Astrocyte of the spinal cord (primary cell): ENCODE results near the gene RMC1.

Experiments used
- DNase-seq: peaks from one replicate; pipeline ENCODE4 v3.0.0; 2011; ENCODE audit warnings: low read depth, low spot score
- H3K4me3 ChIP-seq: 2 replicates; pipeline ENCODE4 v1.5.1; 2011; ENCODE audit warnings: low read depth, mild to moderate bottlenecking, low read length, moderate library complexity
- in situ Hi-C: cut with HindIII; loops from 2 replicates; pipeline ENCODE4 v1.10.0; 2017; ENCODE audit warnings: low sequenced_read_pairs
- TF ChIP-seq, protein P1 (sequence below): IDR thresholded peaks from 2 replicates; pipeline ENCODE4 v1.5.1; 2012; ENCODE audit warnings: low read depth, mild to moderate bottlenecking, low read length, inconsistent platforms

The RMC1 gene

DNA sequence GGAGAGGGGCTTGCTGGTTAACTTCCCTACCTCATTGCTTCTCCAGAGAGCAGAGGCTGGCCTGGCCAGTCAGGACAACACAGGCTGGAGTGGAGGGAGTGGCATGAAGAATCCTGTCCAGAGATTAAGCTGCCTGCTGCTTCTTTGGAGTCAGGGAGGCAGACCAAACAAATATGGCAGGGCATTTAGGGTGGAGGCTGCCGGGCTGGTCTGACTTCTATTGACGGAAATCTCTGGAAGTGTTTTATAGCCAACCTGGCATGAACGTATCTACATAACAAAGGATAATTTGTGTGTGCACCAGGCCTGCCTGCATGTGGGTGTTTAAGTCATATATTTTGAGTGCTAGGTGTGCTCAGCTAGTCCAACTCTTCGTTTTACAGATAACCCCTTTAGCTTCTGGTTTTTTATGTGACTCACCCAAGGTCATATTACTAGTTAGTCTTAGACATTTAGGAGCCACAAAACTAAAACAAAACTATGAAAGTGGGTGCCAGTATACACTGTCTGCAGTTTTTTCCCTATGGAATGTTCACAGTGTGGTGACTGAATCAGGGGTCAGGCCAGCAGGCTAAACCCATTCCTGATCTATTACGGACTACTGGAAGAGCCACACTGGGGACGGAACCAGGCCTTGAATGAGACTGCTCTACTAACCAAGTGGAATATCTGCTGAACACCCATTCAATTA is 77.5 kb downstream of the RMC1 start:
- in situ Hi-C loops: no loop called here
- H3K4me3 ChIP-seq: no peak overlapping the region
- peak; percentile 67 for DNase-seq
- TF ChIP-seq, protein P1, sequence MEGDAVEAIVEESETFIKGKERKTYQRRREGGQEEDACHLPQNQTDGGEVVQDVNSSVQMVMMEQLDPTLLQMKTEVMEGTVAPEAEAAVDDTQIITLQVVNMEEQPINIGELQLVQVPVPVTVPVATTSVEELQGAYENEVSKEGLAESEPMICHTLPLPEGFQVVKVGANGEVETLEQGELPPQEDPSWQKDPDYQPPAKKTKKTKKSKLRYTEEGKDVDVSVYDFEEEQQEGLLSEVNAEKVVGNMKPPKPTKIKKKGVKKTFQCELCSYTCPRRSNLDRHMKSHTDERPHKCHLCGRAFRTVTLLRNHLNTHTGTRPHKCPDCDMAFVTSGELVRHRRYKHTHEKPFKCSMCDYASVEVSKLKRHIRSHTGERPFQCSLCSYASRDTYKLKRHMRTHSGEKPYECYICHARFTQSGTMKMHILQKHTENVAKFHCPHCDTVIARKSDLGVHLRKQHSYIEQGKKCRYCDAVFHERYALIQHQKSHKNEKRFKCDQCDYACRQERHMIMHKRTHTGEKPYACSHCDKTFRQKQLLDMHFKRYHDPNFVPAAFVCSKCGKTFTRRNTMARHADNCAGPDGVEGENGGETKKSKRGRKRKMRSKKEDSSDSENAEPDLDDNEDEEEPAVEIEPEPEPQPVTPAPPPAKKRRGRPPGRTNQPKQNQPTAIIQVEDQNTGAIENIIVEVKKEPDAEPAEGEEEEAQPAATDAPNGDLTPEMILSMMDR: no peak
